PC-9 (cell line): ENCODE measurements around the gene RPL38.

Experiments used
- EZH2 ChIP-seq: fragments of 200-600 bp; sonication (generic); IDR thresholded peaks from 2 replicates; pipeline ENCODE4 v1.8.0; 2017; ENCODE audit warnings: antibody characterized with exemption, low read depth
- TF ChIP-seq, protein P1 (sequence below): fragments of 200-600 bp; sonication (generic); conservative IDR thresholded peaks from 2 replicates; pipeline ENCODE4 v1.6.1; 2017; ENCODE audit warnings: mixed run types, antibody characterized with exemption, mild to moderate bottlenecking, moderate library complexity

DNA sequence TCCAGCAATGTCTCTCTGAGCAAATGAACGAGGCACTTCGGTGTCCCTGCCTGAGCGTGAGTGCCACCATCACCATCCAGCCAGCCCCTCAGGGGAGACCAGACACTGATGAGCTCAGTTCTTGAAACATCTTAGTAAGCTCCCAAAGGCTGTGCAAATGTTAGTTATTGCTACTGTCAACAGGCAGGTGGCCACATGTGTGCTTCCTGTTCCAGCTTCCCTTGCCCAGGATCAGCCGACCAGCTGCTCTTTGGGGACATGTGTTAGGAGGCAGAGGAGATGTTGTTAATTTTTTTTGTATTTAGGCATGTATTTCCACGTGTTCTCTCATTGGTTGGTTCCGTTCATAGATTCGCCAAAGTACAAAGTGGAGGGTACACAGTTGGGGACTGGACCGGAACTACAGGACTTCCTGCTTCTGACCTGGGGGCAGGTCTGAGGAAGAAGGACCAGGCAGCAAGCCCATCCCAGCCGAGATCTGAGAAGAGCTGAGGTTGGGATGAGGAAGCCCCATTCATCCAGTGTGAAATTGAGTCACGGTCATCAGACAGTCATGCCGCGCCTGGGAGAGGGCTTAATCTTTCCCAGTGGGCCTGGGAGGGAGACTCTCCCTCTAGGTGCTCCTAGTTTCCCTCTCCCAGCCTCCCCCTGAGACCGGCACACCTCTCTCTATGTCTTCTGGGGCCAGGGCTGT, 13.7 kb downstream of the RPL38 start:
- TF ChIP-seq, protein P1, sequence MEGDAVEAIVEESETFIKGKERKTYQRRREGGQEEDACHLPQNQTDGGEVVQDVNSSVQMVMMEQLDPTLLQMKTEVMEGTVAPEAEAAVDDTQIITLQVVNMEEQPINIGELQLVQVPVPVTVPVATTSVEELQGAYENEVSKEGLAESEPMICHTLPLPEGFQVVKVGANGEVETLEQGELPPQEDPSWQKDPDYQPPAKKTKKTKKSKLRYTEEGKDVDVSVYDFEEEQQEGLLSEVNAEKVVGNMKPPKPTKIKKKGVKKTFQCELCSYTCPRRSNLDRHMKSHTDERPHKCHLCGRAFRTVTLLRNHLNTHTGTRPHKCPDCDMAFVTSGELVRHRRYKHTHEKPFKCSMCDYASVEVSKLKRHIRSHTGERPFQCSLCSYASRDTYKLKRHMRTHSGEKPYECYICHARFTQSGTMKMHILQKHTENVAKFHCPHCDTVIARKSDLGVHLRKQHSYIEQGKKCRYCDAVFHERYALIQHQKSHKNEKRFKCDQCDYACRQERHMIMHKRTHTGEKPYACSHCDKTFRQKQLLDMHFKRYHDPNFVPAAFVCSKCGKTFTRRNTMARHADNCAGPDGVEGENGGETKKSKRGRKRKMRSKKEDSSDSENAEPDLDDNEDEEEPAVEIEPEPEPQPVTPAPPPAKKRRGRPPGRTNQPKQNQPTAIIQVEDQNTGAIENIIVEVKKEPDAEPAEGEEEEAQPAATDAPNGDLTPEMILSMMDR, result no peak
- no peak for TF ChIP-seq EZH2
